Activated CD4-positive, alpha-beta T cell treated with anti-CD3 and anti-CD28 coated beads, Interleukin-2, amount 10 ng/mL, durations not matched to agents 24 days and 14 days (primary cell): ENCODE measurements around the gene TLR10. TPM values are rescaled to one million over a fixed set of nuclear protein-coding genes. Genes with fewer than 3 reads are reported as not detected.

Experiments
- DNase-seq: peaks from one replicate; pipeline ENCODE4 v3.0.0; 2022
- H3K27ac Mint-ChIP-seq: one replicate; pipeline ENCODE4 v1.8.0; 2022; ENCODE audit warnings: mild to moderate bottlenecking, mixed read lengths
- H3K27me3 Mint-ChIP-seq: one replicate; pipeline ENCODE4 v1.8.0; 2022; ENCODE audit warnings: mixed read lengths
- H3K36me3 Mint-ChIP-seq: one replicate; pipeline ENCODE4 v1.8.0; 2022; ENCODE audit warnings: low read depth, mild to moderate bottlenecking, mixed read lengths
- H3K4me1 Mint-ChIP-seq: one replicate; pipeline ENCODE4 v1.8.0; 2021; ENCODE audit warnings: mixed read lengths
- H3K4me3 Mint-ChIP-seq: one replicate; pipeline ENCODE4 v1.8.0; 2022; ENCODE audit warnings: mild to moderate bottlenecking, moderate library complexity, mixed read lengths
- H3K9me3 Mint-ChIP-seq: one replicate; pipeline ENCODE4 v1.8.0; 2021; ENCODE audit warnings: mixed read lengths
- intact Hi-C: fragments of 100-400 bp; cut with micrococcal nuclease; formaldehyde crosslinking; loops from one replicate; pipeline ENCODE4 v1.15.1; 2023
- total RNA-seq: library from RNA; stranded (reverse); gene quantifications from 2 replicates; pipeline ENCODE4 v1.2.3, GENCODE V29; 2022

TLR10 gene, protein sequence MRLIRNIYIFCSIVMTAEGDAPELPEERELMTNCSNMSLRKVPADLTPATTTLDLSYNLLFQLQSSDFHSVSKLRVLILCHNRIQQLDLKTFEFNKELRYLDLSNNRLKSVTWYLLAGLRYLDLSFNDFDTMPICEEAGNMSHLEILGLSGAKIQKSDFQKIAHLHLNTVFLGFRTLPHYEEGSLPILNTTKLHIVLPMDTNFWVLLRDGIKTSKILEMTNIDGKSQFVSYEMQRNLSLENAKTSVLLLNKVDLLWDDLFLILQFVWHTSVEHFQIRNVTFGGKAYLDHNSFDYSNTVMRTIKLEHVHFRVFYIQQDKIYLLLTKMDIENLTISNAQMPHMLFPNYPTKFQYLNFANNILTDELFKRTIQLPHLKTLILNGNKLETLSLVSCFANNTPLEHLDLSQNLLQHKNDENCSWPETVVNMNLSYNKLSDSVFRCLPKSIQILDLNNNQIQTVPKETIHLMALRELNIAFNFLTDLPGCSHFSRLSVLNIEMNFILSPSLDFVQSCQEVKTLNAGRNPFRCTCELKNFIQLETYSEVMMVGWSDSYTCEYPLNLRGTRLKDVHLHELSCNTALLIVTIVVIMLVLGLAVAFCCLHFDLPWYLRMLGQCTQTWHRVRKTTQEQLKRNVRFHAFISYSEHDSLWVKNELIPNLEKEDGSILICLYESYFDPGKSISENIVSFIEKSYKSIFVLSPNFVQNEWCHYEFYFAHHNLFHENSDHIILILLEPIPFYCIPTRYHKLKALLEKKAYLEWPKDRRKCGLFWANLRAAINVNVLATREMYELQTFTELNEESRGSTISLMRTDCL
- total RNA-seq = not detected in 2 replicates

DNA sequence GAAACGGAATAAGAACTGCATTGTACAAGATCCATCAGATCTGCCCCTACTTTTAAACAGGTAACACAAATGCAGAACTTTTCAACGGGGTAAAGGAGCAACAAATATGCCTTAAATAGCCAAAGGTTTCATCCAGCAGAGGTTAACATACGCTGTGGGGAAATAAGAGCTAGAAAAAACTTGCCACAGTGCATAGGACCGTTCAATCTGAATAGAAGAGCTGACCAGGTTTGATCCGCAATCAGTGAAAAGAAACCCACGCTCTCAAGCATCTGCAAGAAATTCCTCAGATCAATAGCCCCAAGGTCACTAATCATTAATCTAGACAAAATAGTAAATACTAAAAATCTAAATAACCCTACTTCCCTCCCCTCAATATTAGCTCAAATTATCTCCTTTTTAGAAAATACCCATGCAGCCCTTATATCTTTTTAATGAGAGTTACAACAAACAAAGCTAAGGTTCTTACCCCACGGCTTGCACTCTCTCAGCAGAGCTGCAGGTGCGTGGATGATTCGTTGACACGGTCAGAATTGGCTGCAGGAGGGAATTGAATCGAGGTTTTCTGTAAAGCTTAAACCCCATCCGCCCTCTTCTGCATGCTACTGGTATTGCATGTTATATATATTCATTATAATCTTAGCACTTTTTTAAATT, at the start of gene TLR10:
Gene TLR10 (minus strand): TSS at position 539 of the 657 bp plus-strand sequence. CDS start 7,400 bp downstream, outside the sequence.
- Mint-ChIP-seq H3K27me3 (peaks cover 4% of the 10 kb centered on the region), H3K9me3 (peaks cover 3% of the 10 kb centered on the region), H3K4me1 (peaks cover 8% of the 10 kb centered on the region), H3K36me3 (peaks cover 2% of the 10 kb centered on the region), H3K4me3 (peak within 1 kb of the TSS; percentile 31), H3K27ac (no peak within 1 kb of the TSS)
- intact Hi-C loops = loop anchor here (2.0 to 5.0 kb wide), 2 partner anchors 22 to 715 kb away; no protein-coding TSS in a partner anchor
- peak; percentile 81 for DNase-seq

DNA sequence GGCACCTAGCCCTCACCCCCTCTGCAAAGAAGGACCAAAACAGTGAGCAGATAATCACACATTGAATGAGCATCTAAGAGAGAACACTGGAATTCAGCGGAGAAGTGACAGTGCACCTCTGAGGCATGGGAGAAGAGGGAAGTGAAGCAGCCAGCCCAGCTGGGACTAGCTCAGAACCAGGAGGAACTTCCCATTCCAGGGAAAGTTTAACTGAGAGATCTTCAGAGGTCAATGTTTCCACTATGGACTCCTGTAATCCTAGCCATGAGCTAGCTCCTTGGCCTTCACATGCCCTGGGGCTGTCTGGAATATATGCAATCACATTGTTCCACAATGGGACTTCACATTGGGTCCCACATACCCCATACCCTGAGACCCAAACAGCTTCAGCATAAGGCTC, 49.4 kb upstream of the TLR10 start:
- intact Hi-C loops = no loop called here
- no peaks in the 10 kb centered on the region for H3K27me3 Mint-ChIP-seq
- H3K9me3 Mint-ChIP-seq = peaks cover 25% of the 10 kb centered on the region
- H3K27ac Mint-ChIP-seq = no peak overlapping the region
- DNase-seq = no peak
- H3K4me3 Mint-ChIP-seq = no peak overlapping the region
- H3K4me1 Mint-ChIP-seq = no peaks in the 10 kb centered on the region
- H3K36me3 Mint-ChIP-seq = peaks cover 23% of the 10 kb centered on the region

DNA sequence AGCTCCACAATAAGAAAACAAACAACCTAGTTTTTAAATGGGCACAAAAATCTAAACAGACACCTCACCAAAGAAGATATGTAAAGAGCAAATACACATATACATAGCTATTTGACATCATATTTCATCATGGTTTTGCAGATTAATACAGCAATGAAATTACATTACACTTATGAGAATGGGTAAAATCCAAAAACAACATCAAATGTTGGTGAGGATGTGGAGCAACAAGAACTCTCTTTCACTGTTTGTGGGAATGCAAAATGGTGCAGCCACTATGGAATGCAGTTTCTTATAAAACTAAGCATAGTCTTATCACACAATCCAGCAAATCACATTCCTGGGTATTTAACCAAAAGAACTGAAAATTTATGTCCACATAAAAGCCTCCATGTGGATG, 48.9 kb upstream of the TLR10 start:
- no peaks in the 10 kb centered on the region for H3K4me1 Mint-ChIP-seq
- H3K4me3 Mint-ChIP-seq = no peak overlapping the region
- no peak for DNase-seq
- intact Hi-C loops = no loop called here
- H3K27me3 Mint-ChIP-seq = no peaks in the 10 kb centered on the region
- H3K36me3 Mint-ChIP-seq = peaks cover 20% of the 10 kb centered on the region
- H3K27ac Mint-ChIP-seq = no peak overlapping the region
- peaks cover 20% of the 10 kb centered on the region for H3K9me3 Mint-ChIP-seq

DNA sequence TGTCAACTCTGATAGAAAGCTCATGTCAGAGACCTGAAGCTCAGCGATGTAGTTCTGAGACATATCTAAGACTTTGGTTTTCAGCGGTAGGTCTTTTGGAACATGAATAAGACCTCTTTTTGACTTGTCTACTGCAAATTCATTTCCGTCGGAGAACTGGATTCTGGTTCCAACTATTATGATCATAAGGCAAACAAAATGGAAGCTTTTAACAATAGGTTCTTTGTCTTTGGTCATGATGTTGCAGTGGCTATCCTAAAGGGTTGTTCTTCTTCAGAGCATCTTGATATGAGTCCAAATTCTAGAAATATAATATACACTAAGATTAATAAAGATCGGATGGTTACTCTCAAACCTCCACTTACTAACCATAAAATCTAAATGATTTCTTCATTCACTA, 46.4 kb upstream of the TLR10 start:
- intact Hi-C loops = no loop called here
- no peaks in the 10 kb centered on the region for H3K4me1 Mint-ChIP-seq
- peaks cover 11% of the 10 kb centered on the region for H3K36me3 Mint-ChIP-seq
- H3K9me3 Mint-ChIP-seq = peaks cover 26% of the 10 kb centered on the region
- no peak overlapping the region for H3K27ac Mint-ChIP-seq
- H3K4me3 Mint-ChIP-seq = no peak overlapping the region
- no peak for DNase-seq
- H3K27me3 Mint-ChIP-seq = no peaks in the 10 kb centered on the region

DNA sequence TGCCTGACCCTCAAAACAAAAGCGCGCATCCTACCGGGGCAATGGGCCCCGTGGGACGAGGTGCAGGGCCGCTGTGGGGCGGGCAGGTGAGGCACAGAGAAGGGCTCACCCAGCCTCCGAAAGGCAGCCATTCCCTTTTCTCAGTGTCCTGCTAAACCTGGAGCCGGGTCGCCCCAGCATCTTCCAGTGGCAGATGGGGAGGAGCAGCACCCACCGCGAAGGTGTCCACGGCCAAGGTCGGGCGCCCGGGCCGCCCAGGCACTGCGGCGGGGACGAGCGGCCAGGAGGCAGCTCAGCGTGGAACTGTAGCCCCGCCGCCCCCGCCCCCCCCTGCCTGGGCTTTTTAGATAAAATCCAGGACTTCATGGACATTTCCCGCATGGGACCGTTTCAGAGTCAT, 41.0 kb upstream of the TLR10 start:
- peaks cover 25% of the 10 kb centered on the region for H3K9me3 Mint-ChIP-seq
- peaks cover 19% of the 10 kb centered on the region for H3K4me1 Mint-ChIP-seq
- no peak for DNase-seq
- peaks cover 8% of the 10 kb centered on the region for H3K36me3 Mint-ChIP-seq
- H3K27me3 Mint-ChIP-seq = no peaks in the 10 kb centered on the region
- no peak overlapping the region for H3K4me3 Mint-ChIP-seq
- no peak overlapping the region for H3K27ac Mint-ChIP-seq
- intact Hi-C loops = no loop called here

DNA sequence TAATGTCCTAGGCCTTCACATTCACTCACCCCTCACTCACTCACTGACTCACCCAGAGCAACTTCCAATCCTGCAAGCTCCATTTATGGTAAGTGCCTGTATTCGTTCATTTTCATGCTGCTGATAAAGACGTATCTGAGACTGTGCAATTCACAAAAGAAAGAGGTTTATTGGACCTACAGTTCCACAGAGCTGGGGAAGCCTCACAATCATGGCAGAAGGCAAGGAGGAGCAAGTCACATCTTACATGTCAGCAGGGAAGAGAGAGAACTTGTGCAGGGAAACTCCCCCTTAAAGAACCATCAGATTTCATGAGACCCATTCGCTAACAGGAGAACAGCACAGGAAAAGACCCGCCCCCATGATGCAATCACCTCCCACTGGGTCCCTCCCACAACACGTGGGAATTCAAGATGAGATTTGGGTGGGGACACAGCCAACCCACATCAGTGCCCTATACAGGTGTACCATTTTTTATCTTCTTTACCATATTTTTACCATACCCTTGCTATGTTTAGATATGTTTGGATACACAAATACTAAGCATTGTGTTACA, 40.0 kb upstream of the TLR10 start:
- Mint-ChIP-seq H3K4me1 (peaks cover 22% of the 10 kb centered on the region), H3K9me3 (peaks cover 29% of the 10 kb centered on the region), H3K27ac (no peak overlapping the region), H3K36me3 (peaks cover 8% of the 10 kb centered on the region), H3K27me3 (no peaks in the 10 kb centered on the region), H3K4me3 (no peak overlapping the region)
- intact Hi-C loops = no loop called here
- no peak for DNase-seq

DNA sequence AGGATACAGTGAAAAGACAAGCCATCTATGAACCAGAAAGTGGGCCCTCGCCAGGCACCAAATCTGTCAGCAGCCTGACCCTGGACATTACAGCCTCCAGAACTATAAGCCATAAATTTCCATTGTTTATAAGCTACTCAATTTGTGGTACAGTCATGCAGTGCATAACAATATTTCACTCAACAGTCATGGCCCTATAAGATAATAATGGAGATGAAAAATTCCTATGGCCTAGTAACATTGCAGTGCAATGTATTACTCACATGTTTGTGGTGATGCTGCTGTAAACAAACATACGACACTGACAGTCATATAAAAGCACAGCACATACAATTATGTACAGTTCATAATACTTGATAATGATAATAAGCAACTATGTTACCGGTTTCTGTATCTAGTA, 38.9 kb upstream of the TLR10 start:
- H3K4me1 Mint-ChIP-seq = peaks cover 22% of the 10 kb centered on the region
- H3K4me3 Mint-ChIP-seq = no peak overlapping the region
- peaks cover 29% of the 10 kb centered on the region for H3K9me3 Mint-ChIP-seq
- H3K27ac Mint-ChIP-seq = no peak overlapping the region
- intact Hi-C loops = no loop called here
- DNase-seq = no peak
- no peaks in the 10 kb centered on the region for H3K27me3 Mint-ChIP-seq
- H3K36me3 Mint-ChIP-seq = peaks cover 8% of the 10 kb centered on the region

DNA sequence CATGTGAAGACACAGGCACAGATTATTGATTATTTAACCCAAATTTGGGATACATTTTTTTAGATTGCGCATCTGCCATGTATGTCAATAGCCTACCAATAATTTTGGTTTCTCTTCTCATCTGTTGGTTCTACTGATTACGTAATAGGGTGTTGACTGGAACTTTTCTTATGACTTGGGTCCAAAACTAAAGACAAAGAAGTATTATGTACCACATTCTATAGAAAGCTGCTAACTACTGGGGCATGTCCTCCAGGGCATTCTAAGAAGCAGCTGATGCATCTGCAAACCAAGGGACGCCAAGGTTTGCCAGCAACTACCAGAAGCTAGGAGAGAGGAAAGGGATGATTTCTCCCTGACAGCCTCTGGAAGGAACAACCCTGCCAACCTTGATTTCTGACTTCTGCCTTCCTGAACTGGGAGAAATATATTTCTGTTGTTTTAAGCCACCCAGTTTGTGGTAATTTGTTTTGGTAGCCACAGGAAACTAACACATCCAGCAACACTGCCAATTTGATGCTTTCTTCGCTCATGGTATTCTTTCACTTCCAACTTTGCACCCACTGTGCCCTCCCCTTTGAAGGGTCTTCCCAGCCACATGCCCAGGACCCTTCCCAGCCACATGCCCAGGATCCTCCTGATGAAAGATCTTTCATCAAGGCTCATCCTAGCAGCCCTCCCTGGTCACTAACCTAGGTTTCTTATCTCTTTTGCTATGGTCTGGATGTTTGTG, 37.7 kb upstream of the TLR10 start:
- intact Hi-C loops = no loop called here
- no peak for DNase-seq
- peaks cover 33% of the 10 kb centered on the region for H3K9me3 Mint-ChIP-seq
- H3K36me3 Mint-ChIP-seq = peaks cover 8% of the 10 kb centered on the region
- no peak overlapping the region for H3K4me3 Mint-ChIP-seq
- H3K4me1 Mint-ChIP-seq = peaks cover 22% of the 10 kb centered on the region
- peak overlapping the region; percentile 8 for H3K27ac Mint-ChIP-seq
- peaks cover 4% of the 10 kb centered on the region for H3K27me3 Mint-ChIP-seq

DNA sequence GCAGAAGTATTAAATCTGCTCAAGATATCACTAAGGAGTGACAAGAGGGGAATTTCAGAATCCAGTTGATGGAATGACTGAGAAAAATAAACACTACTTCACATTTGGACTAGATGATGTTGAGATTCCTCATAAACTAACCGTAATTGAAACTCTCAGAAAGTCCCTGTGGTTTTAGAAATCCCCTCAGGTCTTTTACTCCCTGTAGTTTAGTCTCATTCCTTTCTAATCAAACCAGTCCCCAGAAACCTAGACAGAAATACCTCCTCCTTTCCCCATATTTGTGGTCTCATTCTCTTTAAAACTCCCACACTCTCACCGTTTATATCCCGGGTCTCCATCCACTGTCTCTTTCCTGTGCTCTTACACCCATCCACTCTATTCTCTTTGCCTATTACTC, 36.8 kb upstream of the TLR10 start:
- peak; percentile 53 for DNase-seq
- peaks cover 4% of the 10 kb centered on the region for H3K27me3 Mint-ChIP-seq
- H3K4me3 Mint-ChIP-seq = peak overlapping the region; percentile 7
- H3K27ac Mint-ChIP-seq = peak overlapping the region; percentile 41
- peaks cover 22% of the 10 kb centered on the region for H3K4me1 Mint-ChIP-seq
- intact Hi-C loops = loop anchor here (1.0 to 5.0 kb wide), 2 partner anchors 15 to 68 kb away; partner anchors contain the start of gene TLR1
- H3K9me3 Mint-ChIP-seq = peaks cover 32% of the 10 kb centered on the region
- peaks cover 8% of the 10 kb centered on the region for H3K36me3 Mint-ChIP-seq

DNA sequence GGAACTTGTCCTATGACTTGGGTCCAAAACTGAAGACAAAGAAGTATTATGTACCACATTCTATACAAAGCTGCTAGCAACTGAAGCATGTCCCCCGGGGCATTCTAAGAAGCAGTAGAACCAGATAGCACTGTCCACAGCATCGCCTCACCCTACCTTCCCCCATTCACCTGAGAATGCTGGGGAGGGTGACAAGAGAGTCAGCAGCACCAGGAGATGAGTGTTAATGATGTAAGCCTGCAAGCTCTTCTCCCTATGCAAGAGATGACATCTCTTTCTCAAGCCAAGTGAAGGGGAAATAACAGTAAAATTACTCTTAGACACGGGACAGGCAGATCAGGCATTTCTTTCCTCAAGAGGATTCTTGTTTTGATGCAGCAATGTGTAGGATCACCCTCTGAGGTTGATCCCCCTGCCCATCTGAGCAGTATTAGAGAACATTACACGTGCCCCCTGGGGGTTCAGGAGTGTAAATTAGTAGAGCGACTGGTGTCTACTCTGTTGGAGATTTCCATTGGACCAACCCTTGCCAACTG, 35.7 kb upstream of the TLR10 start:
- Mint-ChIP-seq H3K27me3 (peaks cover 4% of the 10 kb centered on the region), H3K4me3 (no peak overlapping the region)

DNA sequence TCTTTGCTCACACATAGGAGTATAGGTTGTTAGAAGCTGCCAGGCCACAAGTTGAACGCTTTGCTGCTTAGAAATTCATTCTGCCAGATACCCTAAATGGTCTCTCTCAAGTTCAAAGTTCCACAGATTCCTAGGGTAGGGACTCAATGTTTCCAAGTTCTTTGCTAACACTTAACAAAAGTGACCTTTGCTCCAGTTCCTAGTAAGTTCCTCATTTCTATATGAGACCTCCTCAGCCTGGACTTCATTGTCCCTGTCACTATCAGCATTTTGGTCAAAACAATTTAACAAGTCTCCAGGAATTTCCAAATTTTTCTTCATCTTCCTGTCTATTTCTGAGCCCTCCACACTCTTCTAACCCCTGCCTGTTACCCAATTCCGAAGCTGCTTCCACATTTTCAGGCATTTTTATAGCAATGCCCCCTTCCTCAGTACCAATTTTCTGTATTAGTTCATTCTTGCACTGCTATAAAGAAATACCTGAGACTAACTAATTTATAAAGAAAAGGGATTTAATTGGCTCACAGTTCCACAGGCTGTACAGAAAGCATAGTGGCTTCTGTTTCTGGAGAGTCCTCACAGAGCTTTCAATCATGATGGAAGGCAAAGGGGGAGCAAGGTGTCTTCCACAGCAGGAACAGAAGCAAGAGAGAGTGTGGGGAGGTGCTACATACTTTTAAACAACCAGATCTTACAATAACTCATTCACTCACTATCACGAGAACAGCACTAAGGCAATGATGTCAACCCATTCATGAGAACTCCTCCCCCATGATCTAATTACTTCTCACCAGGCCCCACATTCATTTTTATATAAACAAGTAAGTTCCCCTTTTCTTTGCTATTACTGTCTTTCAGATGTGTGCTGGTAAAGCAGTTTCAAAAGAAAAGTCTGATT, 33.3 kb upstream of the TLR10 start:
- Mint-ChIP-seq H3K4me1 (peaks cover 23% of the 10 kb centered on the region), H3K27ac (no peak overlapping the region), H3K4me3 (no peak overlapping the region), H3K36me3 (no peaks in the 10 kb centered on the region), H3K27me3 (peaks cover 4% of the 10 kb centered on the region), H3K9me3 (peaks cover 22% of the 10 kb centered on the region)
- intact Hi-C loops = loop anchor here (5.0 kb wide), 1 partner anchor 71 kb away; no protein-coding TSS in a partner anchor
- peak; percentile 42 for DNase-seq

More for the DNA sequence above, 35.7 kb upstream of the TLR10 start:
- DNase-seq = peak; percentile 49
- intact Hi-C loops = loop anchor here (5.0 kb wide), 1 partner anchor 69 kb away; no protein-coding TSS in a partner anchor
- H3K9me3 Mint-ChIP-seq = peaks cover 30% of the 10 kb centered on the region
- H3K27ac Mint-ChIP-seq = no peak overlapping the region
- H3K4me1 Mint-ChIP-seq = peaks cover 22% of the 10 kb centered on the region
- peaks cover 7% of the 10 kb centered on the region for H3K36me3 Mint-ChIP-seq

DNA sequence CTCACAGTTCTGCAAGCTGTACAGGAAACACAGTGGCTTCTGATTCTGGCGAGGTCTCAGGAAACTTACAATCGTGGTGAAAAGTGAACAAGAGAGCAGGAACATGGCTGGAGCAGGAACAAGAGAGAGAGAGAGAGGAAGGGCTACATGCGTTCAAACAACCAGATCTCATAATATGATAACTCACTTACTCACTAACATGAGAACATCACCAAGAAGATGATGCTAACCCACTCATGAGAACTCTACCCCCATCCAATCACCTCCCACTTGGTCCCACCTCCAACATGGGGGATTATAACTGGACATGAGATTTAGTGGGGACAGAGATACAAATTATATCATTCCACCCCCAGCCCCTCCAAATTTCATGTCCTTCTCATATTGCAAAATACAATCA, 31.6 kb upstream of the TLR10 start:
- H3K27me3 Mint-ChIP-seq = peaks cover 4% of the 10 kb centered on the region
- H3K9me3 Mint-ChIP-seq = peaks cover 22% of the 10 kb centered on the region
- H3K4me3 Mint-ChIP-seq = no peak overlapping the region
- intact Hi-C loops = no loop called here
- peaks cover 8% of the 10 kb centered on the region for H3K4me1 Mint-ChIP-seq
- no peaks in the 10 kb centered on the region for H3K36me3 Mint-ChIP-seq
- no peak for DNase-seq
- H3K27ac Mint-ChIP-seq = no peak overlapping the region
